NCI-H446 treated with DMSO at 0.1 percent for 48 hours (cell line): ENCODE results near the gene ASH1L.
"Not testable (repeated sequence)": the region's sequence is repeated elsewhere in the genome, so short reads cannot be mapped to it uniquely, and the experiment has no call there.

Experiments used
- DNase-seq: peaks from one replicate; lab custom pipeline; 2025; lab: John Stamatoyannopoulos, UW

The ASH1L gene

DNA sequence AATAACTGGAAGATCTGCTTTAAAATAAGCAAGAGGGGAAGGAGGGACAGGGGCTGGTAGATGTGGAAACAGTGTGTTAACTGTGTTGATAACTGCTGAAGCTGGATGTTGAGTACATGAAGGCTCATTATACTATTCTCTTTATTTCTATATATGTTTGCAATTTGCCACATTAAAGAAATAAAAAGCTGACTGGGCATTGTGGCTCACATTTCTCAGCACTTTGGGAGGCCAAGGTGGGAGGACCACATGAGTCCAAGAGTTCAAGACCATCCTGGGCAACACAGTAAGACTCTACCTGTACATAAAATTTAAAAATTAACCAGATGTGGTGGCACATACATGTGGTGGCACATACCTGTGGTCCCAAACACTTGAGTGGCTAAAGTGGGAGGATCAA, 6.7 kb downstream of the ASH1L start:
- no peak for DNase-seq

DNA sequence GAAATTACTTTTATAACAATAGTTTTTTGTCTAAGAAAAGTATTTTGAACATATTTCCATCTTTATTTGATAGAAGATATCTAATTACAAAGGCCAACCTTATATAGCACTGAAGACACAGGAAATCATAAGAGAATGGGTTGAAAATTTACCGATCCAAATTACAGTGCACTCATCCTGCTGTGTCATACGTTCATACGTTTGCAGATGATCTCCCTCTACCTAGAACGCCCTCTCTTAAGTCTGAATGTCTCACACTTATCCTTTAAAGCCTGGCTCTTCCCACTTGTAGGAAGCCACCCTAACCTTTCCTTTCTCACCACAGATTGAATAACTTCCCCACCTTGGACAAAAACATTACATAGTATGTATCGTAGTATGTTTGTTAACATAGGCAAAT, 9.3 kb downstream of the ASH1L start:
- no peak for DNase-seq

DNA sequence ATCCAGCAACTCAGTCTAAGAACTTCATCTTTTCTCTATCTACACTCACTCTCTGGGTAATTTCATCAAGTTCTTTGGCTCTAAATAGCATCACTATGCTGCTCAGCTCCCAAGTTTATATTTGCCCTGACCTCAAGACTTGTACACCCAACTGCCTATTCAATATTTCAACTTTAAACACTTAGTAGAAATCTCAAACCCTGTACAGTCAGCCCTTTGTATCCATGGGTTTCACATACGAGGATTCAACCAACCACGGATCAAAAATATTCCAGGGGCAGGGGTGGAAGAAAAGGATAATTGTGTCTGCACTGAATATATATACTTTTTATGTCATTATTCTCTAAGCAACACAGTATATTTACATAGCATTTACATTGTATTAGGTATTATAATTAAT, 13.9 kb downstream of the ASH1L start:
- no peak for DNase-seq

DNA sequence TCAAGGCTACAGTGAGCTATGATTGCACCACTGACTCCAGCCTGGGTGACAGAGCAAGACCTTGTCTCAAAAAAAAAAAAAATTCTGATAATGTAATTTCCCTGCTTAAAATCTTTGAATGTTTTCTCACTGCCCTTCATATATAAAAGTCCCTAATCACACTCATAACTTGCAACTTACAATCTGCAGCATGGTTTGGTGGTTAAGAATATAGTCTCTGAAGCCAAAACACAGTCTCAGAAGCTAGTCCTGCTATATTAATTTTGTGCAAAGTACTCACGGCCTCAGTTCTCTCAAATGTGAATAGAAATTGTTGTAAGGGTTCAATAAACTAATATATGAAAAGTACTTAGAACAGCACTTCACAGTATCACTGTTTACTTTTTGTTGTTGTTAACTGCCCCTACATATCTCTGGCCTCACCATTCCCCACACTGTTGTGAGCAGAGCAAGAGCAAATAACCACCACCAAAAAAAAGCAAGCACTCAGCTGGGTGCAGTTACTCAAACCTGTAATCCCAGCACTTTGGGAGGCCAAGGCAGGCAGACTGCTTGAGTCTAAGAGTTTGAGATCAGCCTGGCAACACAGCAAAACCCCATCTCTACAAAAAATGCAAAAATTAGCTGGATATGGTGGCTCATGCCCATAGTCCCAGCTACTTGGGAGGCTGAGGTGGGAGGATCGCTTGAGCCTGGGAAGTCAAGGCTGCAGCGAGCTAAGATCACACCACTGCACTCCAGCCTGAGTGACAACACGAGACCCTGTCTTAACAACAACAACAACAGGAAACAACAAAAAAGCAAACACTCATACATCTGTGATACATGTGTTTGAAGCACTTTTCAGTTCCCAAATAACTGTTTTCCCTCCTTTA, 22.4 kb downstream of the ASH1L start:
- DNase-seq = no peak

DNA sequence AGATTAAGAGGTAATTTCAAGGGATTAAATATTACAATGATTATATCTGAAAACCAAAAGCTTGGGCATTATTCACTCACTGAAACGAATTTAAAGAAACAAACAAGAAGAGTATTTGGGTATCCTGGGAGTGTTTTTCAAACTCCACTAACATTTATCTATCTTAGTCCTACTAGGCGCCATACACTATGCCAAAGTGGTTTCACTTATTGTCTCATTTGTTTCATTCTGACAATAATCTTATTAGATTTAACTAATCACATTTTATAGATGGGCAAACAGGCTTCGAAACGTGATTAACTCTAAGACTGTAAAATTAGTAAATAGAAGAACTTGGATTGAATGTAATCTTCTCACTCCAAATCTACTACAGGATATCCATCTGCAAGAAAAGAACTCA, 25.4 kb downstream of the ASH1L start:
- DNase-seq = no peak

DNA sequence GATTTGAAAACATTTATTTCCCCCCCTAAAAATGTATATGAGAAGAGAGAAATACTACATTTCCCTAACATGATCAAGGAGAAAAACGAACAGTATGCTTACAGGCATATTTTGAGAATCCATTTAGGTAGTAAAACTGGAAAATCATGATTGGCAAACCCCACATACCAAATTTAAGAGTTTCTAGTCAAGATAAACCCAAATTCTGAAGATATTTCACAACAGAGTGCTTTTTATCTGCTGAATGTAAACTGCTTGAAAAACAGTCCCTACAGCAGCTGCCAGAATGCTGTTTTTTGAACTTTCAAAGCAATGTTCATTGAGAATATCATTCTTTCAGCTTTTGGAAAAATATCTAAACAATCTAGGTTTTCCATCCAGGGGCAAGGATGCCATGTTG, 31.0 kb downstream of the ASH1L start:
- no peak for DNase-seq

DNA sequence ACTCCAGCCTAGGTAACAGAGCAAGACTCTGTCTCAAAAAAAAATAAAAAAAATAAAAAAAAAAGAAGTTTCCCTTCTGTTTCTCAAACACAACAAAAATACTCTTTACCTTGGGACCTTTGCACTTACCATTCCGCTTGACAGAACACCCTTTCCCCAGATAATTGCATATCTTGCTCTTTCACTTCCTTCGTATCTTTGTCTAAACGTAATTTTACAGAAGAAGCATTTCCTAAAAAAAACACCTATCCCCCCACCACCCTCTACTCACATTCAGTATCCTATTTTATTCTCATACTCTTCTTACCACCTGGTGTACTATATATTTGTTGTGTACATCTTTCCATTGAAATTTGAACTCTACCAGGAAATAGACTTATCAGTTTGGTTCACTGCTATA, 32.7 kb downstream of the ASH1L start:
- DNase-seq = no peak

DNA sequence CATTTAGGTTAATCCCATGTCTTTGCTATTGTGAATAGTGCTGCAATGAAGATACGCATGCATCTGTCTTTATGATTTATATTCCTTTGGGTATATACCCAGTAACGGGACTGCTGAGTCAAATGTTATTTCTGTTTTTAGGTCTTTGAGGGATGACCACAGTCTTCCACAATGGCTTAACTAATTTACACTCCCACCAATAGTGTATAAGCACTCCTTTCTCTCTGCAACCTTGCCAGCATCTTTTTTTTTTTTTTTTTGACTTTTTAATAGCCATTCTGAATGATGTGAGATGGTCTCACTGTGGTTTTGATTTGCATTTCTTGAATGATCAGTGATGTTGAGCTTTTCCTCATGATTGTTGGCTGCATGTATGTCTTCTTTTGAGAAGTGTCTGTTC, 33.5 kb downstream of the ASH1L start:
- no peak for DNase-seq

DNA sequence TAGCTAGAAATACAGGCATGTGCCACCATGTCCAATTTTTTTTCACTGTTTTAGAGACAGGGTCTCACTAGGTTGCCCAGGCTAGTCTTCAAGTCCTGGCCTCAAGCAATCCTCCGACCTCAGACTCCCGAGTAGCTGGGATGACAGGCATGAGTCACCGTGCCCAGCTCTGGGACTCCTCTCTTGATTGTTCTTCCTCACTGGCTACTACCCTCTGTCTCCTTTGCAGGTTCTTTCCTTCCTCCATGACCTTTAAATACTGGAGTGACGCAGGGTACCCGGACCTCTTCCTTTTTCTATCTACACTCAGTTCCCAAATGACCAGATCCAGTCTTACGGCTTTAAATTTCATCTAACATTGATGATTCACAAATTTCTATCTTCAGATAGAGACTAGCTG, 34.9 kb downstream of the ASH1L start:
- DNase-seq = no peak

DNA sequence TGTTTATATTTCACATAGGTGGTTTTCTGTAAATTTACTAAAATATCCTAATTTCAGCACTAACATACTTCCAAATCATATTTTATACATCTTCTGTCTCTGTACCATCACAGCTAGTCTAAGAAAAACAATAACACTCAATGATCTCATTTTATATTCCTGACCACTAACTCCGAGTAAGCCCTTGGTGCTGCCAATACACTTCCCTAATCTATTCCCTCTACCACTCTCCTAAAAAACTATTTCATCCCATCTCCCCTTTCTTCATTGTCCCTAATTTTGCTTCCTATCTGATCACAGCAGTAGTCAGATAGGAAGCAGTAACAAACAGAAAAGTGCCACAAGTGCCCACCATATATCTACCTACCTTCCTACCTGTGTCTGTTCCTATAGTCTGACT, 36.2 kb downstream of the ASH1L start:
- no peak for DNase-seq

DNA sequence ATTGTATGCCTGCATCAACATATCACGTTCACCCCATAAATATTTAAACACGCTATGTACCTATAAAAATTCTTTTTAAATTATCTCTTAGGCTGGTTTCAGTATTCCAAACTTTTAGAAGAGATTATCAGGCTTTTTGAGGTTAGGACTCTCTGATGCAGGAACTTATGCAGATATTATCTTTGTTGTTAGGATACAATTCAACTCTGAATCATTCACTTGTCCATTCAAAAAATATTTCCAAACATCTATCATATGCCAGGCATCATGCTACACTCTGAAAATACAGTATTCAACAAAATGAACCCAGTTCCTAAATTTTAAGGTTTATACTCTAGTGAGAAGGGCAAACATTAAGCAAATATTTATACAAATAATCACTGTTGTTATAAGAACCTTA, 40.5 kb downstream of the ASH1L start:
- no peak for DNase-seq

DNA sequence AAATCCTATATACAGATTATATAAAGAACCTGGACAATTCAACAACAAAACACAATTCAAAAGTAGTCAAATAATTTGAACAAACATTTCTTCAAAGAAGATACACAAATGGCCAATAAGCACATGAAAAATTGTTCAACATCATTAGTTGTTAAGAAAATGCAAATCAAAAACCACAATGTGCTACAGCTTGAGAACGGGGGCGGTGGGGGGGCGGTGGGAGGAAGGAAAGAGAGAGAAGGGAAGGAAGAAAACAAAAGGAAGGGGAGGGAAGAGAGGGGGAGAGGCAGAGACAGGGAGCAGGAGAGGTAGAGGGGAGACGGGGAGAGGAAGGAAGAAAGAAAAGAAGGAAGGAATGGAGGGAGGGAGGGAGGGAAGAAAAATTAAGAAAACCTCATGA, 44.1 kb downstream of the ASH1L start:
- DNase-seq = no peak

DNA sequence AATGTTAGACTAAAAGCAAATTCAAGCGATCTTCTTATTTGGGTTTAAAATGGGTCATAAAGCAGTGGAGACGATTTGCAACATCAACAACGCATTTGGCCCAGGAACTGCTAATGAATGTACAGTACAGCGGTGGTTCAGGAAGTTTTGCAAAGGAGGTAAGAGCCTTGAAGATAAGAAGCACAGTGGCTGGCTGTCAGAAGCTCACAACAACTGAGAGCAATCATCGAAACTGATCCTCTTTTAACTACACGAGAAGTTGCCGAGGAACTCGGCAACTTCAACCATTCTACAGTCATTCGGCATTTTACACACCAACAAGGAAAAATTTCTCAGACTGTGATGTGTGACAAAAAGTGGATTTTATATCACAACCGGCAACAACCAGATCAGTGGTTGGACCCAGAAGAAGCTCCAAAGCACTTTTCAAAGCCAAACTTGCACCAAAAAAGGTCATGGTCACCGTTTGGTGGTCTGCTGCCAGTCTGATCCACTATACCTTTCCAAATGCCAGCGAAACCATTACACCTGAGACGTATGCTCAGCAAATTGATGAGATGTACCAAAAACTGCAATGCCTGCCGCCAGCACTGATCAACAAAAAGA, 47.9 kb downstream of the ASH1L start:
- no peak for DNase-seq

DNA sequence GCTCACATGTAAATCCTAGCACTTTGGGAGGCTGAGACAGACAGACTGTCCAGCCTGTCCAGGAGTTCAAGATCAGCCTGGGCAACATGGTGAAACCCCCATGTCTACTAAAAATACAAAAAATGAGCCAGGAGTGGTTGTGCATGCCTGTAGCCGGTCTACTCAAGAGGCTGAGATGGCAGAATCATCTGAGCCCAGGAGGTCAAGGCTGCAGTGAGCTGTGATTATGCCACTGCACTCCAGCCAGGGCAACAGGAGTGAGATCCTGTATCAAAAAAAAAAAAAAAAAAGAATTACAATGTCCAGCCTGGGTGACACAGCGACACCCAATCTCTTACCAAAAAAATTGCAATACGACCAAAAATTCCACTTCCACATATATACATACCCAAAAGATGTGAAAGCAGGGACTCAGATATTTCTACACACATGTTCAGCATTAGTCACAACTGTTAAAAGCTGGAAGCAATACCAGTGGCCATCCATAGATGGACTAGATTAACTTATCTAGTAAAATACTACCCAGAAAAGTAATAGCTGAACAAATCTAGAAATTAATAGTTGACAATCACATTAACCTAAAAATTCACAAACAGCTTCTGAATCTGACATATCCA, 49.2 kb downstream of the ASH1L start:
- no peak for DNase-seq

DNA sequence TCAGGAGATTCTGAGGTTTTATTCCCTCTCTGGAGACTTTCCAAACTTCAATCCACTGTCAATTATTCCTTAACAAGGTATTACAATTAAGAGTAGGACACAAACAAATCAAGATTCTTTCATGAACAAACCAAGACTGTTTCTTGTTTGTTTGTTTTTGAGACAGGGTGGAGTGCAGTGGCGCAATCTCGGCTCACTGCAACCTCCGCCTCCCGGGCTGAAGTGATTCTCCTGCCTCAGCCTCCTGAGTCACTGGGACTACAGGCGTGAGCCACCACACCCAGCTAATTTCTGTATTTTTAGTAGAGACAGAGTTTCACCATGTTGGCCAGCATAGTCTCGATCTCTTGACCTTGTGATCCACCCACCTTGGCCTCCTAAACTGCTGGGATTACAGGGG, 51.2 kb downstream of the ASH1L start:
- not testable (repeated sequence) for DNase-seq

DNA sequence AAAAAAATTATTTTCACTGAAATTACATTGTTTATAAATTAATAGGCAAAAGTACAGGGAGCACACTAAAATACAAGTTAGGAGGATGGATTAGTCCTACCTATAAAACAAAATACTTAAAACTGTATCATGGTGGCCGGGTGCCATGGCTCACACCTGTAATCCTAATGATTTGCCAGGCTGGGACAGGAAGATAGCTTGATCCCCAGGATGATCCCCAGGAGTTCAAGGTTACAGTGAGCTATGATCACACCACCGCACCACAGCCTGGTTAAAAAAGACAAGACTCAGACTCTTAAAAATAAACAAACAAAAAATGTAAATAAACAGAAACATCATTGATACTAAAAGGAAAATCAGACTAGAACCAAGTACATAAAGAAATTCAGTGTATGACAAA, 53.5 kb downstream of the ASH1L start:
- no peak for DNase-seq

DNA sequence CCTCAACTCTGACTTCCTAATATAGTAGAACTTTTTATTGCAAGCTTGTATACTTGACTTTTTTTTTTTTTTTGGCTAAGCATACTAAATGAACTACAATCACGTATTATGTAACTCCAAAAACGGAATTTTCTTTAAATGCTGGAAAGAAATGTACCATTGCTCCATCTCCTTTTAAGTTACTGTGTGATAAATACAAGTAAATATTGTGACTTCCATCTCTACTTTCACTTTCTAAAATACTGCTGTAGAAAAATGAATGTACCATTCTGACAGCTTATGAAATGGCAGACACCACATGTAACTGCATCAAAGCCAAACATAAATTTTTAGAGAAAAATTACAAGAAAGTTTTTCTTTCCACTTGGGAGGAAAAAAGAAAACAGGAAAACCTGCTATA, 54.7 kb downstream of the ASH1L start:
- DNase-seq = no peak

DNA sequence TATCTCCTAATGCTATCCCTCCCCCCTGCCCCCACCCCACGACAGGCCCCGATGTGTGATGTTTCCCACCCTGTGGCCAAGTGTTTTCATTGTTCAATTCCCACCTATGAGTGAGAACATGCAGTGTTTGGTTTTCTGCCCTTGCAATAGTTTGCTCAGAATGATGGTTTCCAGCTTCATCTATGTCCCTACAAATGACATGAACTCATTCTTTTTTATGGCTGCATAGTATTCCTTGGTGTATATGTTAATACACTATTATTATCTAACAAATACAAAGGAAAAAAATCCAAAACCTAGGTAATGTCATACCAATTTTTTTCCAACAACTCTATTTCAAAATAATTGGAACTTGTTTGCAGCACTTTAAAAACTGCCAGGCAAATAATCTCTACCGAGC, 56.6 kb downstream of the ASH1L start:
- not testable (repeated sequence) for DNase-seq

DNA sequence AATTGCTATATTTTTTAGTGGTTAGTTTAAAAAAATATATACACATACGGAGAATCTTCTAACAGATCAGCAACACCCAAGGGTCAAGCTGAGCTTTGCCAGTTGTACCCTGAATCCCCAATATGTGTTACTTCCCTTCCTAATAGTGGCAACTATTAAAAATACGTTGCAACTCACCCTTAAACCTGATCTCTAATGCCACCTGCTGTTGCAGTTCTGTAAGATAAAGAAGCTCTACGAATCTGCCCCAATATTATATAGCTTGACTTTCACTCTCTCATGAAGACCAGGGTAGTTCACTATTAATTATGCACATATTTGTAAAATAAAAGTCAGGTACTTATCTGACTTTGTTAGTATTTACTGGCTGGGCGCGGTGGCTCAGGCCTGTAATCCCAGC, 58.4 kb downstream of the ASH1L start:
- DNase-seq = peak; percentile 22

DNA sequence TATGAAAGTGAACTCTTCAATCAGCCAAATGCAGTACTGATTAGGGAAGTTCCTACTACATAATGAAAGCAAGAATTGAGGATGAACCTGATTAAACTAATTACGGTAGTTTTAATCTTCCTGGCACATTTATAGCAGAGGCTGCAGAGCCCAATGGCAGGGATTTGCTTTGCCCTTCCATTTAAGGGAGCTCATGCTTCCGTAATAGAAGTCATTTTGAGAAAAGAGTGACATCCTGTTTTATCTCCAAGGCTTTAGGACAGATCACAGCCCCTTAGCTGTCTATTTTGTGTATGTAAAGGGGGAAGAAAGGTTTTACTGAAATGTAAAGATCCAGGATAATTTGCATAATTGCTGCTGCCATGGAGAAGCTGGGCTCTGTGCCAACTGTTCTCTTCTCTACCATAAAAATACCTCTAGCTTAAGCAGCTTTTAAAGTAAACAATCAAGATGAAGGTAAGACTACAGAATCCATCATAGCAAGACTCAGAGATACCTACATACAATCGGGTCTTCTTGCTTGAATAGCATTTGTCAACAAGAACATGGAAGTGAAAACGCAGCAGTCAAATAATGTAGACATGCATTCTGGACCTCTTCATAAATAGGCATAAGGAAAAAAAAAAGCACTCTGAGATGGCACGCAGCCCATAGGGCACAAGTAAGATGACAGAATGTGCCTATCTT, 62.5 kb downstream of the ASH1L start:
- DNase-seq = peak; percentile 67

DNA sequence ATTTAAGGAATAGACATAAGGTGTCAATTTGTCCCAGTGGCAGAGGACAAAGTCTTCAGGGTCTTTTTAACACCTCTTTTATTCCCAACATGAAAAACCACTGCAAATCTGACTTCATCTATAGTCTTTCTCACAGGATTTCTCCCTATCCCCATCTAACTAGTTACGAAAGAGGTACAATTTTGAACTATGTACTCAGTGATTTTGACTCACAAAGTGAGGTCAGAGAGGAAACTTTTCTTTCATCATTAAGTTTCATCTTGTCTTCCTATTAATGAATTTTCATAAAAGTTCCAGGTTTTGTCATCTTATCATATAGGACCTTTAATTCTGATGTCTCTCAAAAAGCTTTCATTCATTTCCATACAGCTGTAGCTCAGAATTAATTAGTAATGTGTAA, 63.3 kb downstream of the ASH1L start:
- no peak for DNase-seq

DNA sequence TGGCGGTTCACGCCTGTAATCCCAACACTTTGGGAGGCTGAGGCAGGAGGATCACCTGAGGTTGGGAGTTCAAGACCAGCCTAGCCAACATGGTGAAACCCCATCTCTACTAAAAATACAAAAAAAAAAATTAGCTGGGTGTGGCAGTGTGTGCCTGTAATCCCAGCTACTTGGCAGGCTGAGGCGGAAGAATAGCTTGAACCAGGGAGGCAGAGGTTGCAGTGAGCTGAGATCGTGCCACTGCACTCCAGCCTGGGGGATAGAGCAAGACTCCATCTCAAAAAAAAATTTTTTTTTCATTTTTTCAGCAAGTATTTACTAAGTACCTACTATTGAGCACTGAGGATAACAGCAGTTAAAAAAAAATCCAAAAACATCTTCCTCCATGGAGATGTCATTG, 69.0 kb downstream of the ASH1L start:
- not testable (repeated sequence) for DNase-seq

DNA sequence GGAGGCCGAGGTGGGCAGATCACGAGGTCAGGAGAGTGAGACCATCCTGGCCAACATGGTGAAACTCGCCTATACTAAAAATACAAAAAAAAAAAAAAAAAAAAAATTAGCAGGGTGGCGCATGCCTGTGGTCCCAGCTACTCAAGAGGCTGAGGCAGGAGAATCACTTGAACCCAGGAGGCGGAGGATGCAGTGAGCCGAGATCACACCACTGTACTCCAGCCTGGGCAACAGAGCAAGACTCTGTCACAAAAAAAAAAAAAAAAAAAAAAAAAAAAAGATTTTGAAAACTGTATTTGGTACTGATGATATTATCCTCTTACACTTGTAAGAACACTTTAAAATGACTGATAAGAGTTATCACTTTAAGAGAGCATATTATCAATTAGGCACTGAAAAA, 74.2 kb downstream of the ASH1L start:
- not testable (repeated sequence) for DNase-seq
